Measurements from ENCODE around the gene PCLAF. TPM values are rescaled to one million over a fixed set of nuclear protein-coding genes. Genes with fewer than 3 reads are reported as not detected.

Gene PCLAF
- total RNA-seq, 1 donor: 30.7 TPM

GRCh38 chr15:64324165-64324877, 56.9 kb downstream of the PCLAF start:
- no peak overlapping the region for H3K4me3 ChIP-seq (ENCODE audit: low read depth, low read length)
- TF ChIP-seq CTCF (IDR thresholded peaks at IDR 0.05; ENCODE audit: insufficient read depth, low read depth, low read length): no peak
- DNase-seq (ENCODE audit: low read depth): no peak

- H3K4me3 ChIP-seq (ENCODE audit: low read depth, low read length): no peak overlapping the region
- TF ChIP-seq CTCF (IDR thresholded peaks at IDR 0.05; ENCODE audit: insufficient read depth, low read depth, low read length): no peak
- DNase-seq (ENCODE audit: low read depth): no peak
These were observed 66.0 kb downstream of the PCLAF start for GRCh38 chr15:64315216-64315615.

- no peak for DNase-seq (ENCODE audit: low read depth)
- no peak for TF ChIP-seq CTCF (IDR thresholded peaks at IDR 0.05; ENCODE audit: insufficient read depth, low read depth, low read length)
- H3K4me3 ChIP-seq (ENCODE audit: low read depth, low read length): no peak overlapping the region
These were observed 66.8 kb downstream of the PCLAF start for GRCh38 chr15:64314456-64314855.

Small RNA genes lying within 50 kb of the gene (small RNA-seq; reads per million reads assigned to genes)
- gene RF00554: not detected

Other genes starting within 250 kb of the PCLAF start
- gene SNX22, start 229.7 kb downstream of the PCLAF start, total RNA-seq: under 0.01 and 0.32 TPM in 2 replicates
- gene PPIB, start 218.4 kb downstream of the PCLAF start, total RNA-seq: 654 and 959 TPM in 2 replicates
- gene CSNK1G1, start 25.3 kb downstream of the PCLAF start, total RNA-seq: 33.2 and 37.6 TPM in 2 replicates
- gene TRIP4, start 6.4 kb upstream of the PCLAF start, total RNA-seq: 10.8 and 11.6 TPM in 2 replicates
- gene ZNF609, start 79.1 kb upstream of the PCLAF start, total RNA-seq: 20.6 and 22.5 TPM in 2 replicates

Measured in fibroblast of villous mesenchyme (primary cell).